ENCODE measurements around the gene ODAM. TPM values are rescaled to one million over a fixed set of nuclear protein-coding genes. Genes with fewer than 3 reads are reported as not detected.

ODAM gene
- total RNA-seq, 4 donors from 2014 or later = 1.1 TPM; not detected in 3

DNA sequence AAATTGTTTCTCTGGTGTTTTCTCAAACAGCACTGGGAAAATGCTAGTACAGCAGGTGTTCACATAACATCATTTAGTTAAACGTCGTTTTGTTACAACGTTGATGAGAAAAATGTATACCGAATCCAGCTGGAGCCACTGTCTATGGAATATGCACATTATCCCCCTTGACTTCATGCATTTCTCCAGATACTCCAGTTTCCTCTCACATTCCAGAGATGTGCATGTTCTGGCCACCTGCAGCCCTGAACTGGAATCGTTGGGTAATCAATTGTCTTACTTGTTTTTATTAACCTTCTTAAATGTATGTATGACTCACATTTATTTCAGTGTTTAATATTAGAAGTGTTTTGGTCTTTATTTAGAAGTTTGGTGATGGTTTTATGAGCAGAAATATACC is 18.4 kb upstream of the ODAM start:
- no peak overlapping the region for H3K4me3 ChIP-seq
- no peak for ATAC-seq
- no peak for TF ChIP-seq POLR2A (IDR thresholded peaks at IDR 0.05)

DNA sequence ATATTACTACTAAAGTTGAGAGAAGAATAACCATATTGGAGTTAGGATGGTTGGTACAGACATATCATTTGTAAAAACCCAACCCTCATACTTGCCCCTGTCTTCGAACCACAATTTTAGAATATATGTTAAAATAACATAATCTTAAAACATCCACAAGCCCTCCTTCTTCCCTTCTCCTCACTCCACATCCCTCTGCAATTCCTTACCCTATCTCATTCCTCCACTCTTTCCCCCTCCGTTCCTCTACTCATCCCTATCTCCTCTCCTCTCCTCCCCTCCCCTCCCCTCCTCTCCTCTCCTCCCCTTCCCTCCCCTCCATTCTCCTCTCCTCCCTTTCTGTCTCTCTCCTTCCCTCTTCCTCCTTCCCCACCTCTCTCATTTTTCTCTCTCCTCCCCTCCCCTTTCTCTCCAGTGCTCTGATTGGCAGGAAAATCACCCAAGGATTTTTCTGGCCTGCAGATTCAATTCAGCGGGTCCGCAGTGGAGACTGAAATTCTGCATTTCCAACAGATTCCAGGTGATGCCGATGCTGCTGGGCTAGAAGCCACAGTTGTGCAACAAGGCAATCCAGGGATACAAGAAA is 17.4 kb upstream of the ODAM start:
- WGBS, 2 donors (ENCODE audit: low coverage in 1 of 2) = 67 to 82% methylated on average over 5 of the region's 5 CpGs
- H3K4me1 ChIP-seq = no peaks in the 10 kb centered on the region
- no peak for ATAC-seq
- H3K9me3 ChIP-seq = no peaks in the 10 kb centered on the region
- no peak overlapping the region for H3K4me3 ChIP-seq
- TF ChIP-seq, protein P1, sequence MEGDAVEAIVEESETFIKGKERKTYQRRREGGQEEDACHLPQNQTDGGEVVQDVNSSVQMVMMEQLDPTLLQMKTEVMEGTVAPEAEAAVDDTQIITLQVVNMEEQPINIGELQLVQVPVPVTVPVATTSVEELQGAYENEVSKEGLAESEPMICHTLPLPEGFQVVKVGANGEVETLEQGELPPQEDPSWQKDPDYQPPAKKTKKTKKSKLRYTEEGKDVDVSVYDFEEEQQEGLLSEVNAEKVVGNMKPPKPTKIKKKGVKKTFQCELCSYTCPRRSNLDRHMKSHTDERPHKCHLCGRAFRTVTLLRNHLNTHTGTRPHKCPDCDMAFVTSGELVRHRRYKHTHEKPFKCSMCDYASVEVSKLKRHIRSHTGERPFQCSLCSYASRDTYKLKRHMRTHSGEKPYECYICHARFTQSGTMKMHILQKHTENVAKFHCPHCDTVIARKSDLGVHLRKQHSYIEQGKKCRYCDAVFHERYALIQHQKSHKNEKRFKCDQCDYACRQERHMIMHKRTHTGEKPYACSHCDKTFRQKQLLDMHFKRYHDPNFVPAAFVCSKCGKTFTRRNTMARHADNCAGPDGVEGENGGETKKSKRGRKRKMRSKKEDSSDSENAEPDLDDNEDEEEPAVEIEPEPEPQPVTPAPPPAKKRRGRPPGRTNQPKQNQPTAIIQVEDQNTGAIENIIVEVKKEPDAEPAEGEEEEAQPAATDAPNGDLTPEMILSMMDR (IDR thresholded peaks at IDR 0.05) = no peak
- TF ChIP-seq POLR2AphosphoS5 (IDR thresholded peaks at IDR 0.05) = no peak
- no peak for TF ChIP-seq EP300 (IDR thresholded peaks at IDR 0.05)
- TF ChIP-seq POLR2A (IDR thresholded peaks at IDR 0.05) = no peak
- H3K27me3 ChIP-seq = no peaks in the 10 kb centered on the region
- no peaks in the 10 kb centered on the region for H3K36me3 ChIP-seq
- H3K27ac ChIP-seq = no peak overlapping the region

More for the DNA sequence above, 18.4 kb upstream of the ODAM start:
- Histone ChIP-seq H3K27ac (no peak overlapping the region), H3K36me3 (no peaks in the 10 kb centered on the region), H3K4me1 (no peaks in the 10 kb centered on the region), H3K27me3 (no peaks in the 10 kb centered on the region), H3K9me3 (no peaks in the 10 kb centered on the region)
- WGBS, 2 donors (ENCODE audit: low coverage in 1 of 2) = 29 to 43% methylated on average over 5 of the region's 5 CpGs

DNA sequence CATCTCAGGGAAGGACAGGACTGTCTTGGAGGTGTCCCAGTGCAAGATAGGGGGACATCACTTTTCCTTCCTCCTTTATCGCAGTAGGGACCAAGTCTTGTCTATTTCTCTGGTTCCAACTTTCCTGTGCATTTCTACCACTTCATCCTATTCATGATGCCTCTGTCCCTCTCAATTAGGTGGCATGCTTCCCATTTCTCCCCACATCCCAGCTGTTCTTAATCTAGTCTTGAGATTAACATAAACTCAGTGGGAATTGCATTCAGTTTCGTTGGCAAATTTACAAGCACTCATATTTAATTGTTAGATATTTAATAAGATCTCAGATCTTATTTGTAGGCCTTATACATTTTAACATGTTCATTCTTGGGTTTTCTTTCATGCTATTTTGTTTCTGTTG is 15.7 kb upstream of the ODAM start:
- TF ChIP-seq POLR2A (IDR thresholded peaks at IDR 0.05) = no peak
- Histone ChIP-seq H3K36me3 (no peaks in the 10 kb centered on the region), H3K4me1 (no peaks in the 10 kb centered on the region), H3K9me3 (no peaks in the 10 kb centered on the region), H3K4me3 (no peak overlapping the region), H3K27me3 (no peaks in the 10 kb centered on the region), H3K27ac (no peak overlapping the region)
- WGBS, 2 donors (ENCODE audit: low coverage in 1 of 2) = 50 to 65% methylated on average over 2 of the region's 2 CpGs
- no peak for ATAC-seq

DNA sequence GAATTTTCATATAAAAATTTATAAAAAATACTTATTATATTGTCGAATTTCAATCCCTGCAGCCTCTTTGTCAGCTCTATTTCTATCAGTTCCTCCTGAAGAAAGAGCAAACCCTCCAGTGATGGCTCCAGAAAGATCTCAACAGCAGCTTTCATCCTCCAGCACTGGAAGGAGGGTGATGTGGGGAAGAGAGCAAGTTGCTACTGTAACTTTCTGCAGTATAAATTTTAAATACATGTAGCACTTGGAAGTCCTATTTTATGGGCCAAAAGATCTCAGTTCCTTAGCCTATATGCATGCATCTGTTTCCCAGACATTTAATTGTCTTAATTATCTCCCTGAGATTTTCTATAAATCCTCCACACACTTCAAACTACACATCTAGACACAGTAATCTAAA is 13.7 kb upstream of the ODAM start:
- 43 to 52% methylated on average over 1 of the region's 1 CpG for WGBS, 2 donors (ENCODE audit: low coverage in 1 of 2)
- Histone ChIP-seq H3K27me3 (no peaks in the 10 kb centered on the region), H3K36me3 (no peaks in the 10 kb centered on the region), H3K4me3 (no peak overlapping the region), H3K4me1 (no peaks in the 10 kb centered on the region), H3K9me3 (no peaks in the 10 kb centered on the region), H3K27ac (no peak overlapping the region)
- TF ChIP-seq POLR2A (IDR thresholded peaks at IDR 0.05) = no peak
- no peak for TF ChIP-seq POLR2AphosphoS5 (IDR thresholded peaks at IDR 0.05)
- no peak for TF ChIP-seq EP300 (IDR thresholded peaks at IDR 0.05)
- TF ChIP-seq, protein P1 (IDR thresholded peaks at IDR 0.05) = no peak
- ATAC-seq = no peak

DNA sequence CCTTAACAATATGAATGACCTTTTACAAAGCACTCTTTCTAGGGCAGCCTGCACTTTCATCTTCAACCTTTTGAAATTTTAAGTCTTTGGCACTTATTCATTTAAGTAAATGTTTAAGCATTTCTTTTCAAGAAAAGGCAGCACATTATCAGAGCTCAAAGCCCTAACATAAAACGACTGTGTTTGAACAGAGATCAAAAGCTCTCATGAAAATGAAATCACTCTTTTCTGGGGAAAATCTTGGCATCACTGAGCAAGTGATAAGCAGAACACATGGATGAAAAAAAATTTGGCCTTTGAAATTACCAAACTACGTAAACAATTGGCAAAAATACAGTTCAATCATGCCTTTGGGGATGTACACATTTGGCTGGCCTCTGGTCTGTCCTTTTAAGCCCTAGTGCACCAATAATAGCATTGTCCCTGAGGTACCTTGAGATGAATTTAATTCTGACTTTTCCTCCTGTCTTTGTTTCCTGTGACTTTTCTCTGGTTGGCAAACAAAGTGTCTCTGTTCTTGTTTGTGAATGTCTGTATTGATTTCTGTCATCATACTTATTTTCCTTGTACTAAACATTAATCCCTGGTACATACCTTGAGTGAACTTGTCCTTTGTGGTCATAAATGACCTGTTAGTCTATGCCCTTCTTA is 12.9 kb upstream of the ODAM start:
- TF ChIP-seq EP300 (IDR thresholded peaks at IDR 0.05) (no peak), POLR2AphosphoS5 (IDR thresholded peaks at IDR 0.05) (no peak), POLR2A (IDR thresholded peaks at IDR 0.05) (no peak)
- TF ChIP-seq, protein P1 (IDR thresholded peaks at IDR 0.05) = no peak
- no peaks in the 10 kb centered on the region for H3K27me3 ChIP-seq
- 18 to 30% methylated on average over 2 of the region's 2 CpGs for WGBS, 2 donors (ENCODE audit: low coverage in 1 of 2)
- no peaks in the 10 kb centered on the region for H3K4me1 ChIP-seq
- no peak overlapping the region for H3K4me3 ChIP-seq
- H3K27ac ChIP-seq = no peak overlapping the region
- ATAC-seq = no peak
- H3K9me3 ChIP-seq = no peaks in the 10 kb centered on the region
- no peaks in the 10 kb centered on the region for H3K36me3 ChIP-seq
